ENCODE measurements around the gene CLSTN3. TPM values are rescaled to one million over a fixed set of nuclear protein-coding genes. Genes with fewer than 3 reads are reported as not detected.

Gene CLSTN3
- total RNA-seq, 1 donor from 2014 or later, result 36.8 TPM

DNA sequence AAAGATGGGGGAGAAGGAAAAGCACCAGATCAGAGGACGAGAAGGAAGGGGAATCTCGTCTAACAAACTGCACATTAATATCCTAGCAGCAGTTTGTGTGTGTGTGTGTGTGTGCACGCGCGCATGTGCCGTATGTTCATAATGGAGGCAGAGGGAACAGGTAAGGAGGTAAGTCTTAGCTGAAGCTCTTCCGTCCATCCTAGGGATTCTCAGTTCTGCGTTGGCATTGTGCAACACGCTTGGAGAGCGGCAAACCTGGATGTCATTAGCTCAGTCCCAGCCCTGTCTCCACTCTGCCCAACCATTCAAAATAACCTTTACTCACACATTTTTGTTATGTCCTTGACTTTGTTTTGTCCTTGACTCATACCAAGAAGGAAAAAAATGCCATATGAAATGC lies 36.3 kb upstream of the CLSTN3 start:
- ATAC-seq (no peak), DNase-seq (no peak)
- Histone ChIP-seq H3K36me3 (peaks cover 26% of the 10 kb centered on the region), H3K27me3 (ENCODE audit: low read depth) (no peaks in the 10 kb centered on the region), H3K4me1 (peaks cover 7% of the 10 kb centered on the region), H3K27ac (no peak overlapping the region), H3K9me3 (no peaks in the 10 kb centered on the region), H3K4me3 (no peak overlapping the region)
- intact Hi-C loops (cut with DNase I), result no loop called here
- TF ChIP-seq, protein P1, sequence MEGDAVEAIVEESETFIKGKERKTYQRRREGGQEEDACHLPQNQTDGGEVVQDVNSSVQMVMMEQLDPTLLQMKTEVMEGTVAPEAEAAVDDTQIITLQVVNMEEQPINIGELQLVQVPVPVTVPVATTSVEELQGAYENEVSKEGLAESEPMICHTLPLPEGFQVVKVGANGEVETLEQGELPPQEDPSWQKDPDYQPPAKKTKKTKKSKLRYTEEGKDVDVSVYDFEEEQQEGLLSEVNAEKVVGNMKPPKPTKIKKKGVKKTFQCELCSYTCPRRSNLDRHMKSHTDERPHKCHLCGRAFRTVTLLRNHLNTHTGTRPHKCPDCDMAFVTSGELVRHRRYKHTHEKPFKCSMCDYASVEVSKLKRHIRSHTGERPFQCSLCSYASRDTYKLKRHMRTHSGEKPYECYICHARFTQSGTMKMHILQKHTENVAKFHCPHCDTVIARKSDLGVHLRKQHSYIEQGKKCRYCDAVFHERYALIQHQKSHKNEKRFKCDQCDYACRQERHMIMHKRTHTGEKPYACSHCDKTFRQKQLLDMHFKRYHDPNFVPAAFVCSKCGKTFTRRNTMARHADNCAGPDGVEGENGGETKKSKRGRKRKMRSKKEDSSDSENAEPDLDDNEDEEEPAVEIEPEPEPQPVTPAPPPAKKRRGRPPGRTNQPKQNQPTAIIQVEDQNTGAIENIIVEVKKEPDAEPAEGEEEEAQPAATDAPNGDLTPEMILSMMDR (IDR thresholded peaks at IDR 0.05), result no peak

DNA sequence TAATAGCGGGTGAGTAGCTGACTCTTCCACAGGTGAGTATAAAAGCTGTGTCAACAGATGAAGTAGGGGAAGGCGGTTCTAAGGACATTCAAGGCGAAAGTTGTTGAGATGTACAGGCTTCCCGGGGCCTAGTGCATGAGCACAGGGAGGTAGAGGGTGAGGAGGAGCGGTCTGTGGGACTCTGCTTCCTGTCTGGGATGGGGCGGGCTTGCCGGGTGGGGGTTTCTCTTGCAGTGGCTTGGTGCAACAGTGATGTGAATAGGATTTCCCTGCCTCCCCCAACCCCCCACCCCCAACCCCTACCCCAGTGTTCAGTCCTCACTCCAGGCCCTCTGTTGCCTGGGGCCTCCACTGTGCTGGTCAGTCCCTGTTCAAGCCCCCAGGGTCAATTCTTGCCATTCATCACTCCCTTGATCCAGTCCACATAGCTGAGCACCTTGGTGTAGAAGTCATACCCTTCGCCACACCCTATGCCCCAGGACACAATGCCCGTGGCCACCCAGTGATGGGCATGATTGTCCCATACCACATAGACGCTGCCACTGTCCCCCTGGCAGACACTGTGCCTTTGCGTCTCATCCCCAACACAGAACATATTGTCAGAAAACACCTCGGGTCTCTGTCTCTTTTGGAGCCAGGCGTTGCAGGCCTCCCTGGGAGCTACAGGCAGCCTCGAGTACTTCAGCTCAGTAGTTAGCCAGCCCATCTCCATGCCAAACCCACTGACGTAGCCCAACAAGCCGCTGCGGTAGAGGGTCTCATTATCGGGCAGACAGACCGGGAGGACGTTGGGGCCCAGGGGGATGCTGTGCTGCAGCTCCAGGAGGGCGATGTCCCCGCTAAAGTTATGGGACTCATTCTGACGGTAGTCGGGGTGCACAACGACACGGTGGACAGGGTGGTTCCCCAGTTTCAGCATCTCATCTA lies 33.9 kb upstream of the CLSTN3 start:
- H3K9me3 ChIP-seq, result no peaks in the 10 kb centered on the region

DNA sequence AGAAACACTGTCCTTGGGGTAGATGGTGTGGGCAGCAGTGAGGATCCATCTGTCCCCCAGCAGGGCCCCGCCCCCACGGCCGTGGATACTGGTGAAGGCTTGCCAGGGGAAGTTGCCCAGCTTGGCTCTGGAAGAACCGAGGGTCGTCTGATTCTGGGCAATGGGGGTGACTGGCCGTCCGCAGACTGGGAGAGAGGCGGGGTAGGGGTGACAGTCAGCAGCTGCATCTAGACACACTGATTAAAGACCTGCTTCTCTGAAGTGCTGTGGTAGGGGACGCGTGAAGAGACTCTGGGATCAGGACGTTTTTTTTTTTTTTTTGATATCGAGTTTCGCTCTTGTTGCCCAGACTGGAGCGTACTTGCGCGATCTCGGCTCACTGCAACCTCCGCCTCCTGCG lies 33.2 kb upstream of the CLSTN3 start:
- TF ChIP-seq, protein P1 (IDR thresholded peaks at IDR 0.05), result no peak
- H3K36me3 ChIP-seq, result peaks cover 47% of the 10 kb centered on the region
- intact Hi-C loops (cut with DNase I), result no loop called here
- H3K9me3 ChIP-seq, result no peaks in the 10 kb centered on the region
- ATAC-seq (no peak), DNase-seq (no peak)
- H3K27me3 ChIP-seq (ENCODE audit: low read depth), result no peaks in the 10 kb centered on the region
- no peak overlapping the region for H3K27ac ChIP-seq
- H3K4me3 ChIP-seq, result no peak overlapping the region
- H3K4me1 ChIP-seq, result peaks cover 7% of the 10 kb centered on the region

More for the DNA sequence above, 33.9 kb upstream of the CLSTN3 start:
- Histone ChIP-seq H3K4me3 (no peak overlapping the region), H3K4me1 (peaks cover 7% of the 10 kb centered on the region), H3K27me3 (ENCODE audit: low read depth) (no peaks in the 10 kb centered on the region), H3K27ac (no peak overlapping the region), H3K36me3 (peaks cover 40% of the 10 kb centered on the region)
- ATAC-seq (no peak), DNase-seq (no peak)
- TF ChIP-seq, protein P1 (IDR thresholded peaks at IDR 0.05), result no peak
- intact Hi-C loops (cut with DNase I), result no loop called here

DNA sequence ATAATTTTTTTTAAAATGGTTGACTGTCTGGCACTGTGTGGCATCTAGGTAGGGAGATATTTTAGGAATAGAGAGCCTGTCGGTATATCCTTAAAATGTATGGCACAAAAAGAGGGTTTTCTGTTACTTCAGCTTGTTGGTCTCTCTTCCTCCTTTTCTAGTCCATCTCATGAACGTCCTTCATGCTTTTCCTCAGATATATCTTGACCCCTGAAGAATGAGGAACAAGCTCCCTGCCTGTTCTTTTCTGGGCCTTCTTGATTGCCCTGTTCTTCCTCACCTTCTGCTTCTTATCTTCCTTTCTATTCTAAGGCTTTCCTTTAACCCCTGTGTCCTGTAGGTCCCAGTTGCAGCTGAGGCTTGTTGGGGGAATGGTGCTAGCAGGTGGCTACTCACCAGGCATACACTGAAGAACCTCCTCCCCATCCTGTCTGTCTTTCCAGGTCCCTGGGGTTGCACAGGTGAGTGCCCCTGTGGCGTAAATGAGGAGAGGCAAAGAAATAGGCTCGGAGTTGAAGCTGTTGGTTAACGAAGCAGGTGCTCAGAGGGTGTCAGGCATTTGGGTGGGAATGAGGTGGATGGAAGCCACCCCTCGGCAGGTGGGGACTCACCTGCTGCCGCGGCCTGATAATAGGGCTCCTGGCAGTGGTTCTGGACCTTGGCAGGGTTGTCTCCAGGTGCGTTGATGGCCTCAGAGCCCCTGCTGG lies 30.7 kb upstream of the CLSTN3 start:
- Histone ChIP-seq H3K9me3 (no peaks in the 10 kb centered on the region), H3K4me1 (no peaks in the 10 kb centered on the region), H3K27ac (no peak overlapping the region), H3K36me3 (peaks cover 64% of the 10 kb centered on the region), H3K27me3 (ENCODE audit: low read depth) (no peaks in the 10 kb centered on the region), H3K4me3 (no peak overlapping the region)
- no peak for DNase-seq
- TF ChIP-seq, protein P1 (IDR thresholded peaks at IDR 0.05), result no peak
- intact Hi-C loops (cut with DNase I), result no loop called here
- no peak for ATAC-seq

DNA sequence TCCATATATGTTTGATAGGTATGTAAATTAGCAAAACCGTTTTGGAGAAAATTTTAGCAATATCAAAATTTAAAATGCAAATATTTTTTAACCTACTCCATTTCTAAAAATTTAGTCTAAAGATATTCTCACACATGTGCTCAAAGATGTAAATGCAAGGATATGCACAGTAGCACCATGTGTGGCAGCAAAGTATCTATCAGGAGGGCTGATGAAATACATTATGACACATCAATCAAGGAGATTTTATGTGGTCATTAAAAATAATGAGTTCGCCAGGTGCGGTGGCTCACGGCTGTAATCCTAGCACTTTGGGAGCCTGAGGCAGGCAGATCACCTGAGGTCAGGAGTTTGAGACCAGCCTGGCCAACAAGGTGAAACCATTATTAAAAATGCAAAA lies 29.9 kb upstream of the CLSTN3 start:
- Histone ChIP-seq H3K4me1 (no peaks in the 10 kb centered on the region), H3K9me3 (no peaks in the 10 kb centered on the region), H3K4me3 (no peak overlapping the region), H3K27ac (no peak overlapping the region), H3K27me3 (ENCODE audit: low read depth) (no peaks in the 10 kb centered on the region), H3K36me3 (peaks cover 69% of the 10 kb centered on the region)
- TF ChIP-seq, protein P1 (IDR thresholded peaks at IDR 0.05), result no peak
- DNase-seq (no peak), ATAC-seq (no peak)
- intact Hi-C loops (cut with DNase I), result no loop called here
